Measurements from ENCODE around the gene NOP16. TPM values are rescaled to one million over a fixed set of nuclear protein-coding genes. Genes with fewer than 3 reads are reported as not detected.

Gene NOP16
- total and polyA plus RNA-seq, 4 donors = 9.7 to 19.2 (median 13.7) TPM

GRCh38 chr5:176406436-176407052 is 18.1 kb upstream of the NOP16 start:
- peaks cover 0 to 2% of the 10 kb centered on the region in 2 donors for H3K36me3 ChIP-seq (ENCODE audit: control insufficient read depth in 1 of 2, insufficient read depth in 2 of 2, low read length in 1 of 2)
- intact Hi-C loops (cut with DNase I) = no loop called here
- no peaks in the 10 kb centered on the region for H3K27me3 ChIP-seq (ENCODE audit: control insufficient read depth in 1 of 2, insufficient read depth in 2 of 2, low read length in 1 of 2)
- H3K27ac ChIP-seq (ENCODE audit: low read depth in 1 of 2, low read length in 2 of 2) = no peak overlapping the region
- no peaks in the 10 kb centered on the region for H3K9me3 ChIP-seq (ENCODE audit: control insufficient read depth, low read length)
- ATAC-seq (ENCODE audit: low FRiP score) (no peak), DNase-seq (no peak)
- no peak overlapping the region for H3K4me3 ChIP-seq (ENCODE audit: low read length in 2 of 2)
- H3K4me1 ChIP-seq (ENCODE audit: control insufficient read depth in 1 of 2, insufficient read depth in 2 of 2, low read length in 2 of 2) = no peaks in the 10 kb centered on the region
- 86 to 90% methylated on average over 9 of the region's 9 CpGs for WGBS, 2 donors

GRCh38 chr5:176405656-176406435 is 17.4 kb upstream of the NOP16 start:
- Histone ChIP-seq H3K27ac (ENCODE audit: low read depth in 1 of 2, low read length in 2 of 2) (no peak overlapping the region), H3K4me3 (ENCODE audit: low read length in 2 of 2) (no peak overlapping the region), H3K27me3 (ENCODE audit: control insufficient read depth in 1 of 2, insufficient read depth in 2 of 2, low read length in 1 of 2) (no peaks in the 10 kb centered on the region), H3K36me3 (ENCODE audit: control insufficient read depth in 1 of 2, insufficient read depth in 2 of 2, low read length in 1 of 2) (peaks cover 0 to 2% of the 10 kb centered on the region in 2 donors), H3K9me3 (ENCODE audit: control insufficient read depth, low read length) (no peaks in the 10 kb centered on the region), H3K4me1 (ENCODE audit: control insufficient read depth in 1 of 2, insufficient read depth in 2 of 2, low read length in 2 of 2) (no peaks in the 10 kb centered on the region)
- DNase-seq (no peak), ATAC-seq (ENCODE audit: low FRiP score) (no peak)
- 77 to 81% methylated on average over 20 of the region's 20 CpGs for WGBS, 2 donors
- intact Hi-C loops (cut with DNase I) = no loop called here

- WGBS, 2 donors = 75 to 81% methylated on average over 22 of the region's 22 CpGs
- intact Hi-C loops (cut with DNase I) = no loop called here
- Histone ChIP-seq H3K4me1 (ENCODE audit: control insufficient read depth in 1 of 2, insufficient read depth in 2 of 2, low read length in 2 of 2) (no peaks in the 10 kb centered on the region), H3K4me3 (ENCODE audit: low read length in 2 of 2) (no peak overlapping the region), H3K9me3 (ENCODE audit: control insufficient read depth, low read length) (no peaks in the 10 kb centered on the region), H3K27ac (ENCODE audit: low read depth in 1 of 2, low read length in 2 of 2) (no peak overlapping the region), H3K36me3 (ENCODE audit: control insufficient read depth in 1 of 2, insufficient read depth in 2 of 2, low read length in 1 of 2) (peaks cover 1 to 2% of the 10 kb centered on the region in 2 donors), H3K27me3 (ENCODE audit: control insufficient read depth in 1 of 2, insufficient read depth in 2 of 2, low read length in 1 of 2) (no peaks in the 10 kb centered on the region)
- ATAC-seq (ENCODE audit: low FRiP score) = no peak
- DNase-seq = peak in 1 of 2 donors; percentile 18
Measured at GRCh38 chr5:176401281-176402205, 13.1 kb upstream of the NOP16 start.

- H3K27me3 ChIP-seq (ENCODE audit: control insufficient read depth in 1 of 2, insufficient read depth in 2 of 2, low read length in 1 of 2) = no peaks in the 10 kb centered on the region
- ATAC-seq (ENCODE audit: low FRiP score) = no peak
- peaks cover 0 to 2% of the 10 kb centered on the region in 2 donors for H3K36me3 ChIP-seq (ENCODE audit: control insufficient read depth in 1 of 2, insufficient read depth in 2 of 2, low read length in 1 of 2)
- intact Hi-C loops (cut with DNase I) = no loop called here
- no peaks in the 10 kb centered on the region for H3K9me3 ChIP-seq (ENCODE audit: control insufficient read depth, low read length)
- H3K4me3 ChIP-seq (ENCODE audit: low read length in 2 of 2) = no peak overlapping the region
- DNase-seq = peak in 1 of 2 donors; percentile 17
- H3K27ac ChIP-seq (ENCODE audit: low read depth in 1 of 2, low read length in 2 of 2) = no peak overlapping the region
- WGBS, 2 donors = 81 to 82% methylated on average over 17 of the region's 17 CpGs
- H3K4me1 ChIP-seq (ENCODE audit: control insufficient read depth in 1 of 2, insufficient read depth in 2 of 2, low read length in 2 of 2) = no peaks in the 10 kb centered on the region
Measured at GRCh38 chr5:176400382-176401156, 12.2 kb upstream of the NOP16 start.

- no peak overlapping the region for H3K4me3 ChIP-seq (ENCODE audit: low read length in 2 of 2)
- no peaks in the 10 kb centered on the region for H3K9me3 ChIP-seq (ENCODE audit: control insufficient read depth, low read length)
- DNase-seq (peak in 1 of 2 donors; percentile 41), ATAC-seq (ENCODE audit: low FRiP score) (no peak)
- intact Hi-C loops (cut with DNase I) = no loop called here
- no peaks in the 10 kb centered on the region for H3K27me3 ChIP-seq (ENCODE audit: control insufficient read depth in 1 of 2, insufficient read depth in 2 of 2, low read length in 1 of 2)
- WGBS, 2 donors = 91 to 93% methylated on average over 18 of the region's 18 CpGs
- H3K27ac ChIP-seq (ENCODE audit: low read depth in 1 of 2, low read length in 2 of 2) = no peak overlapping the region
- H3K36me3 ChIP-seq (ENCODE audit: control insufficient read depth in 1 of 2, insufficient read depth in 2 of 2, low read length in 1 of 2) = peaks cover 0 to 3% of the 10 kb centered on the region in 2 donors
- H3K4me1 ChIP-seq (ENCODE audit: control insufficient read depth in 1 of 2, insufficient read depth in 2 of 2, low read length in 2 of 2) = no peaks in the 10 kb centered on the region
Measured at GRCh38 chr5:176397736-176398420, 9.5 kb upstream of the NOP16 start.

DNA sequence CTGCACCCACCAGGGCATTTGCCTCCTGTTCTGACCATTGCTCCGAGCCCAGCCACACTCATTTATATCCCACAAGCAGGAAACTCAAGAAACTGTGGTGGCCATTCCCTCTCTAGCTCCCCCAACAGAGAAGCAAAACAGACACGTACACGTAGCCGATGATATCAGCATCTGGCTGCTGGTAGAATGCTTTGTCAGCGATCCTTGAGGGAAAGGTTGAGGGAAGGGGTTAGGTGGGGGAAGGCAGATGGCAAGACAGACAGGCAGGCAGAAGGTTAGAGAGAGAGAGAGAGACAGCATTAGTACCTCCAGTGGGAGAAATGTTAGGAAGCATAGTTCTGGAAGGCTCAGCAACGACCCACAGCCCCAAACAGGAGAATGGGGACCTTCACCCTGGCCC is 7.9 kb upstream of the NOP16 start:
- WGBS, 2 donors = 47 to 51% methylated on average over 6 of the region's 6 CpGs
- peaks cover 0 to 5% of the 10 kb centered on the region in 2 donors for H3K36me3 ChIP-seq (ENCODE audit: control insufficient read depth in 1 of 2, insufficient read depth in 2 of 2, low read length in 1 of 2)
- H3K27me3 ChIP-seq (ENCODE audit: control insufficient read depth in 1 of 2, insufficient read depth in 2 of 2, low read length in 1 of 2) = no peaks in the 10 kb centered on the region
- no peaks in the 10 kb centered on the region for H3K9me3 ChIP-seq (ENCODE audit: control insufficient read depth, low read length)
- no peak for ATAC-seq (ENCODE audit: low FRiP score)
- intact Hi-C loops (cut with DNase I) = no loop called here
- no peak overlapping the region for H3K27ac ChIP-seq (ENCODE audit: low read depth in 1 of 2, low read length in 2 of 2)
- H3K4me3 ChIP-seq (ENCODE audit: low read length in 2 of 2) = no peak overlapping the region
- no peaks in the 10 kb centered on the region for H3K4me1 ChIP-seq (ENCODE audit: control insufficient read depth in 1 of 2, insufficient read depth in 2 of 2, low read length in 2 of 2)
- peak in 1 of 2 donors; percentile 3 for DNase-seq

GRCh38 chr5:176394881-176395675 is 6.7 kb upstream of the NOP16 start:
- H3K27ac ChIP-seq (ENCODE audit: low read depth in 1 of 2, low read length in 2 of 2) = no peak overlapping the region
- H3K4me3 ChIP-seq (ENCODE audit: low read length in 2 of 2) = no peak overlapping the region
- DNase-seq (peak in 1 of 2 donors; percentile 66), ATAC-seq (ENCODE audit: low FRiP score) (no peak)
- H3K9me3 ChIP-seq (ENCODE audit: control insufficient read depth, low read length) = no peaks in the 10 kb centered on the region
- intact Hi-C loops (cut with DNase I) = no loop called here
- peaks cover 0 to 5% of the 10 kb centered on the region in 2 donors for H3K36me3 ChIP-seq (ENCODE audit: control insufficient read depth in 1 of 2, insufficient read depth in 2 of 2, low read length in 1 of 2)
- no peaks in the 10 kb centered on the region for H3K4me1 ChIP-seq (ENCODE audit: control insufficient read depth in 1 of 2, insufficient read depth in 2 of 2, low read length in 2 of 2)
- 82 to 88% methylated on average over 11 of the region's 11 CpGs for WGBS, 2 donors
- H3K27me3 ChIP-seq (ENCODE audit: control insufficient read depth in 1 of 2, insufficient read depth in 2 of 2, low read length in 1 of 2) = no peaks in the 10 kb centered on the region
